NCI-H510A (cell line): ENCODE measurements around the gene IGHMBP2.

Experiments
- DNase-seq: peaks from one replicate; lab custom pipeline; 2025; lab: John Stamatoyannopoulos, UW

IGHMBP2 gene

DNA sequence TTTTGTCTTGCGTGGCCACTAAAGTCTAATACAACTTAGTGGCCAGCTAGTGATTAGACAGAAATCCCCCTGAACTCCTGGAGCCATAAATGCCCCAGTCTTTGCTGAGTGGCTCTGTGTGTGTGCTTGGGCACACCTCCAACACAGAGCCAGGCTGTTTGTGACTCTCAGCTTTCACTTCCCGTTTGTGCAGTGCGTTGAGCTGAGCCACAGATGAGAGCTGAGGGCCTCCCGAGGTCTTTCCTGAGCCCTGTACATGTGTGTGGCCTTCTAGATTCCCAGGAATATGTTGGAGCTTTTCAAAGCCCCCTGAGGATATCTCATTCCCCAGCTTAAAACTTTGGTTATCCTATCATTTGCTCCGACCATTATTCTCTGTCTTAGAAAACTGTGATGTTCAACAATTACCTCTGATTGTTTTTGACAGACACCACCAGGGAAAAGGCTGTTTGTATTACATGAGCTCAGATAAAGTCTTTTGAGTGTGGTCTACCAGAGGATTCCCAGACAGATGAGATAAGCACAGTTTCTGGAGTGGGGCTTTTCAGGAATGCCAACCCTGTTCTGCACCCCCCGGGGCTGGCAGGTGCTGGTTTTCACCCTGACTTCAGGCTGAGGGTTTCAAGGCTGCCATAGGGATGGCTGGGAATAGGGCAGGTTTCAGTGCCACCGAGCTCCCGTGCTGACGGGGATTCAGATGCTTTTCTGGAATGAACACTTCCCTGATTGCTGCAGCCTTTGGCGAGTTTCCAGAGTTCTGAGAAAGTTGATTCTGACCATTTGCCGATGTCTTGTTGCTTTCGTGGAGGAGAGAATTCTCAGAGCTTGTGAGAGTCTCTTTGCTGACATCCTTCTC lies 23.8 kb downstream of the IGHMBP2 start:
- DNase-seq = no peak

DNA sequence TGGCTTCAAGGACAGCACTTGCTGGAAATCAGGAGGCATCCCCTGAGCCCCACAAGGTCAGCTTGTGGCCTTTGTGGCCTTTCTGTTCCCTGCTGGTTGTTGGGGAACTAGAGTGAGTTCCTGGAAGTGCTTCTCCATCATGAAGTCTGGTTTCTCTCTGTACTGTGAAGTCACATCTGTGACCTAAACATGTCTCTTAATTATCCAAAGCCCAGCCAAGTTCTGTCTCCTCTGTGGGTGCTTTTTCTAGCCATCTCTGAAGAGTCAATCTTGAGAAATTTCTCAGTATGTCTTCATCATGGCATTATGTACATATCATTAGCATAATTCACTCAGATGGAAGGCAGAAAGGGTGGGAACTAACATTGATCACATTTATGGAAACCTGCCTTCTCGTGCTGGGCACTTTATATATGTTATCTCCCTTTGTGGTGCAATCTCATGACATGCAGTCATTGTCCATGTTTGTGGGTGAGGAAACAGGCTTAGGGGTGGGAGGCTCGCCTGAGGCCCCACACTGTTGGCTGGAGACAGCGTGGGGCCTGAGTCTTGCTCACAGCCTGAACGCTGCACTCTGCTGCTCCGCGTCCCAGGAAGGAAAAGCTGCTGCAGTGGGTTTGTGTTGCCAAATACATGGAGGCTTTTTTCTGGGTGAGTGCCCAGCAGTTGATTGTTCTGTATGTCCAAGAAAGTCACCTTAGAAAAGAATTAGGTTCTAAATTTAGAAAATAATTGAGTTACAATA lies 24.6 kb downstream of the IGHMBP2 start:
- DNase-seq = no peak

DNA sequence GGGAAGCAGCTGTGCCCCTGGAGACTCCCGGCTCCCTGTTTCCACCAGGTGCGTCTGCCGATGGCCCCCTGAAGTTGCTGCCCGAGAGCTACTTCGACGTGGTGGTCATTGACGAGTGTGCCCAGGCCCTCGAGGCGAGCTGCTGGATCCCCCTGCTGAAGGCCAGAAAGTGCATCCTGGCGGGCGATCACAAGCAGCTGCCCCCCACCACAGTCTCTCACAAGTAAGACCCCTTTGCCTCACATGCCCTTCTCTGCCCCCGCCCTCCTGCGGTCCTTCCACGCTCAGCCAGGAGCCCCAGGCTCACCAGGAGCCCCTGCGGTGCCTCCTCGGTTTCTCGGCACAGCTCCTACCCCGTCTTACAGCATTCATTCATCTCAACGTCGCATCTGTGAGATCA lies 25.4 kb downstream of the IGHMBP2 start:
- DNase-seq = no peak

DNA sequence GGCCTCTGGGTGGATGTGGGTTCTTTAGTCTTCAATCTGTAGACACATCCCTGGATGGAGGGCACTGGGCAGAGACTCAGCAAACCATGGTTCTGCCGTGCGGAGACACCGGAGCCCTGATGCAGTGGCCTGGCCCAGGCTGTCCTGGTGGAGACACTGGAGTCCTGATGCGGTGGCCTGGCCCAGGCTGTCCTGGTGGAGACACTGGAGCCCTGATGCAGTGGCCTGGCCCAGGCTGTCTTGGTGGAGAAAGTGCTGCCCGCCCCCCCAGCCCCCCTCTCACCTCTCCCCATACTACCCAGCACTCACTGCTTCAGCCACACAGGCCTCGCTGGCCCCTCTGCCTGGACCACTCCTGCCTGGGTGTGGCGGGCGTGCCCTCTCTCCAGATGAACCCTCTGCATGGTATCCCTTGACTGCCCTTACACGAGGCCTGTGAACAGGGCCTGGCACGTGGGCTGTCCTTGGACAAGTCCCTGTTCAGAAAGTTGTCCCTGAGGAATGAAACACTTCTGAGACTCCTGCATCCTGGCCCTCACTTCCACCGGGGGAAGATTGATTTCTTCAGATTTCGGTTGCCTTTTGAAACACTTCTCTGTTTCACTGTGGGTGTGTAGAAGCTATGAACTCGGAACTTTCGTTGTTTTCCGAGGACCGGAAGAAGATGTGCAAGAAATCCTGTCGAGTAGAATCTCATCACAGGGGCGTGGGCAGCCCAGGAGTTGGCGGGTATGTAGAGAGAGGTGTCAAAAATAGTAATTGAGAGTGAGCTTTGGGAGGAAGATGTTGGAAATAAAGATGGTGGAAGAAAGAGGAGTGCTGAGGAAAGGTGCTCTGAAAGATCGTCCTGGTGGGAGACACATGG lies 26.2 kb downstream of the IGHMBP2 start:
- no peak for DNase-seq

DNA sequence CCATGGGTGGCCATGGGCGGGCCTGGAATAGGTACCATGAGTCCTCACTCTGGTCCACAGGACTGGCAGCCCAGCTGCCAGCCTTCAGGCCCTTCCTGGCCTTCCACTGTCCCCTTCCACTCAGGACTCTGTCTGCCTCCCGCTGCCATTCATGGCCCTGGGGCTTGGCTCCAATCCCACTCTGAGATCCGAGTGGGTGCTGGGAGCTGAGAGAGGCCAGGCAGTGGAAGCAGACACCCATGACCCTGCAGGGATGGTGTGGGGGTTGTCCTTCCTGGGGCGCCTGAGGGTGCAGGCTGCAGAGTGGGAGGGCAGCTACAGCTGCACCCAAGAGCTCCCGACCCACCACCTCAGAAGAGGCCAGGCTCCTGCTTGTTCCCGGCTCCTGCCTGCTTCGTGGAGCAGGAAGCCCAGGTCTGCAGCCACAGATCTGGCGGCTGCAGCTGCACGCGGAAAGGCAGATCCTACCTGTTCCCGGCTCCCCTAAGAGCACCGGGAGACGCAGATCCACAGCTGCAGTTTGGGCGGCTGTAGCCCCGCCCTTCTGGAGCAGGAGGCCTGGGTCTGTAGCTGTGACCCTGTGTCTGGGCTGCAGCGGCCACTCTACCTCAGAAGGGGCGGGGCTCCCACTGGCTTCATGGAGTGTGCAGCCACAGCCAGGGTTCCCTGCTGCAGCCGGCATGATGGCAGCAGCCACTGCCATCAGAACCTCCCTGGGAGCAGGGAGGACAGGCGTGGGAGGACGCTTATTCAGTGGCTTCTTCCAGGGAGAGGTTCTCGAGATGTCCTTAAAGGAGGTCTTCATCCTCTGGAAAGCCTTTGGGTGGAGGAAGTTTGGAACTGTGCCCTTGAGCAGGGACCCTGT lies 27.5 kb downstream of the IGHMBP2 start:
- DNase-seq = no peak

DNA sequence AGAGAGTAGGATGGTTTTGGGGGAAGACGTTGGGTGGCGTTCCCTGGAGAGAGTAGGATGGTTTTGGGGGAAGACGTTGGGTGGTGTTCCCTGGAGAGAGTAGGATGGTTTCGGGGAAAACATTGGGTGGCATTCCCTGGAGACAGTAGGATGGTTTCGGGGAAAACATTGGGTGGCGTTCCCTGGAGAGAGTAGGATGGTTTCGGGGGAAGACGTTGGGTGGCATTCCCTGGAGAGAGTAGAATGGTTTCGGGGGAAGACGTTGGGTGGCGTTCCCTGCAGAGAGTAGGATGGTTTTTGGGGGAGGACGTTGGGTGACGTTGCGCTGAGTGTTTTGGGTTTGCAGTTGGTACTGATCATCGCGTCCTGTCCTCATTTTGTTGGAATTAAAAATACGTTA lies 28.2 kb downstream of the IGHMBP2 start:
- no peak for DNase-seq

DNA sequence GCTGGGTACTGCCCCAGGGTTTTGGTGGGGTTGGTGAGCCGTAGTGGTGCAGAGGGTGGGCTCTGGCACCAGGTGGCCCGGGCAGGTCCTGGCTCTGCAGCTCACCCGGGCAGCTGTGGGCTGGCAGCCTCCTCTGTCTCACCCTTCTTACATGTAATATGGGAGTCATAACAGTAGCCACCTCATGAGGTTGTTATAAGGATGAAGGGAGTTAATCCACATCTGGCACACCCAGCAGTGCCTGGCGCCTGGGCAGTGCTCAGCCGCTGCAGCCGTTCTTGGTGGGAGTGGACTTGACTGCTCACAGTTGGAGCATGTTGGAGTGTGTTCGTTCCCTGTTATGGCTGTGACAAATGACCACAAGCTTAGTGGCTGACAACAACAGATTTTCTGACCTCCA lies 28.7 kb downstream of the IGHMBP2 start:
- no peak for DNase-seq

DNA sequence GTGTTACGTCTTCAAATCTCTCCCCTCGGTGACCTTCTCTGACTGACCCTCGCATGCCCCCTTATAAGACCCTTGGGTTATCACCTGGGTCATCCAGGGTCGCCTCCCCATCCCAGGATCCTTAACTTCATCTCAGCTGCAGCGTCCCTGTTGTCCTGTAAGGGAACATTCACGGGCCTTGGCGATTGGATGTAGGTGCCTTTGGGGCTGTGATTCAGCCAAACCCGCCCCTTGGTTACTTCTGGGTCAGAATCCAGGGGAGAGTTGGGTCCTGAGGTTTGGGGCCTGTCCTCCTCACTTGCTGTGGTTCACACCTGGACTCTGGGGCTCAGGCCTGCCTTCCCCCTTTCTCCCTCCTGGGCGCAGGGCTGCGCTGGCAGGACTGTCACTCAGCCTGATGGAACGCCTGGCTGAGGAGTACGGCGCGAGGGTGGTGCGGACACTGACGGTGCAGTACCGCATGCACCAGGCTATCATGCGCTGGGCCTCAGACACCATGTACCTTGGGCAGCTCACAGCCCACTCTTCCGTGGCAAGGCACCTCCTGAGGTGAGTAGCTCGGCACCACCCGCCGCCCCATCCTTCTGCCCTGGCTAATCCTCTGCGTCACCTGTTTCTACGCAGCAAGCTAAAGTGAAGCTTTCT lies 29.4 kb downstream of the IGHMBP2 start:
- no peak for DNase-seq

DNA sequence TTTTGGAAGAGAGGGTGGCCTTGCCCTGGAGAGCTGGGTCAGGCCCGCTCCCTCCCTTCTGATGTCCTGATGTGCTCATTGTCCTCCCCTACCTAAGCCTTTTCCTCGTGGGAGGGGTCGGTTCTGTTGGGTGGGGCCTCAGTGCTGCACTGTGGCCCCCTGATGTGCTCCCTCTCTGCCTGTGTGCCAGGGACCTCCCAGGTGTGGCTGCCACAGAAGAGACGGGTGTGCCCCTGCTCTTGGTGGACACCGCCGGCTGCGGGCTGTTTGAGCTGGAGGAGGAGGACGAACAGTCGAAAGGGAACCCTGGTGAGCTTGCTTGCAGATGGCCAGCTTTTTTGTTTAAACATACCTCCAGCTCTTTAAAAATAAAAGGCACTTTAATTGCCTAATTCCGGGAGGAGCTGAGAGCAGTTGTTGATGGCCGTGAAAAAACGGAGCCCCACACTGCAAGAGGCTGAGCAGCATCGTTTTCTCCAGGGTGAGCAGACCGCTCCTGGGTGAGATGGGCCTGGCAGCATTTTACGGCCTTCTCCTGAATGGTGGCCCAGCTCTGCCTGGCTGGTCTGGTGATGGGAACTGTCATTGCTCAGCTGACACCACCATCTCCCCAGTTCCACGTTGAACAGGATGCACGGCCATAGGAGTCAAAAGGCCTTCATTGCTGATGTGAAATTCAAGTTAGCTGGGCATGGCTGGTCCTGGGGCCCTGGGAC lies 30.1 kb downstream of the IGHMBP2 start:
- DNase-seq = no peak

DNA sequence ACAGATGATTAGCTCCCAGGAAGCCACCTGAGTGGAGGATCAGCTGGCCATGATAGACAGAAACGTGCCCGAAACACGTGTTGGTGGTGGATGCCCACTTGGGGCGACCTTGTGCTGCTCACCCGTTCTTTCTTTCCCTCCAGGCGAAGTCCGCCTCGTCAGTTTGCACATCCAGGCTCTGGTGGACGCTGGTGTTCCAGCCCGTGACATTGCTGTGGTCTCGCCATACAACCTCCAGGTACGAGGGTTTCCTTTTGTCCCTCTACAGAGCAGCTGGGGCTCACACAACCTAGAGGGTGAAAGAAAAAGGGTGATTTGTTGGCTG lies 30.6 kb downstream of the IGHMBP2 start:
- DNase-seq = no peak

DNA sequence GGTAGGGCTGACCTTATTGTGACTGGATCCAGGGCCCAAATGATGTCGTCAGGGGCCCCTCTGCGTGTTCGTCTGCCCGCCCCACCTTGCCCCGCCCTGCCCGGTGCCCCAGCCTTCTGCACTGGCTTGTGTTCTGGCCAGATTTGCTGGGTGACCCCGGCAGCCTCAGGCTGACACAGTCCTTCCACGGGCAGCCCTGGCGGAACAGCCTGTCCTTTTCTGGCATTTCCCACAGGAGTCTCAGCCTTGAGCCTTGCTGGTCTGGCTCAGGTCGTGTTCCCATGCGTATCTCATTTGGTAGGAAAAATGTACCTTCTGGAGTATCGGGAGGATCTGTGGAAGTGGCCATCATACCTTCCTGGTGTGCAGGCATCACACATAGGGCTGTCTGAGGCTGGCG lies 31.0 kb downstream of the IGHMBP2 start:
- DNase-seq = no peak

DNA sequence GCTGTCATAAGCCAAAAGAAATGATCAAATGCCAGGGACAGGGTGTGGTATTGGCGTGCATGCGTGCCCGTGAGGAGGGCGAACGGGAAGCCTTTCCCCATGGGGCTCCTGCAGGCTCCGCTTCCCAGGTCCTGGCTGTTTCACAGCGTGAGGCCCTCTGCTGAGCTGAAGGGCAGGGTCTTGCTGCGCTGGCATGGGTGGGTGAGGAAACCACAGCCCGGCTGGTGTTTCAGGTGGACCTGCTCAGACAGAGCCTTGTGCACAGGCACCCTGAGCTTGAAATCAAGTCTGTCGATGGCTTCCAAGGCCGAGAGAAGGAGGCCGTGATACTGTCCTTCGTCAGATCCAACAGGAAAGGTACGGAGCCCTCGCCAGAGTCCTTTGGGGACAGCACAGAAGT lies 31.4 kb downstream of the IGHMBP2 start:
- DNase-seq = no peak

DNA sequence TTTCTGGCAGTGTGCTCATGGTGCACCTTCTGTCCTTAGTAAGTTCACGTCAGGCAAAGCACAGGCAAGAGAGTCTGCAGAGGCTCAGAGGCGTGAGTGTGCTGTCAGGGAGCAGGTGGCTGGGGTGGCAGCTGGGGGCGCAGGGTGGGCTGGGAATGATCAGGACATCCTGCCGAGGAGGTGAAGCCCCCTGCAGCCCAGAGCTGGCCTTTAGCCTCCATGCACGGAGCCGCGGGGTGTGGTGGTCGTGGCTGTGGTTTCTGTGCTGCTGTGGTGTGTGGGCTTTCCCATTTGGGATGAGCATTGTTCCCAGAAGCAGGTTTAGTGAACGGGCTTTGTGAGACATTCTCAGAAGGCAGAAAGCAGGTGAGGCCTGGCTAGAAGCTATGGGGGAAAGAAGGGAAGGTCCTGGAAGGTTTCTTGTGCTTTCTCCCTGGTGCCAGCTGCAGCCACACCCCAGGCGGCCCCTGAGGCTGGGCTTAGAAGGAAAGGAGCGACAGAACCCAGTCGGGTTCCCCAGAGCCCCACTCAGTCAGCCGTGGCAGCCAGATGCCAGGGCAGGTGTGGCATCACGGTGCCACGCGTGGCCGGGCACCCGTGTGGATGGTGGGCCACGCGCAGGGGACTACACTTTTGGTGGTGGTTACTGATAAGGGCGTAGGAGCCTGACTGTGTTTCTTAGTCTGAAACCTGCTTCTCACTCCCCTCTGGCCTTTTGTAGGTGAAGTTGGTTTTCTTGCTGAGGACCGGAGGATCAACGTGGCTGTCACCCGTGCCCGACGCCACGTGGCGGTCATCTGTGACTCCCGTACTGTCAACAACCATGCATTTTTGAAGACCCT lies 32.0 kb downstream of the IGHMBP2 start:
- DNase-seq = no peak

DNA sequence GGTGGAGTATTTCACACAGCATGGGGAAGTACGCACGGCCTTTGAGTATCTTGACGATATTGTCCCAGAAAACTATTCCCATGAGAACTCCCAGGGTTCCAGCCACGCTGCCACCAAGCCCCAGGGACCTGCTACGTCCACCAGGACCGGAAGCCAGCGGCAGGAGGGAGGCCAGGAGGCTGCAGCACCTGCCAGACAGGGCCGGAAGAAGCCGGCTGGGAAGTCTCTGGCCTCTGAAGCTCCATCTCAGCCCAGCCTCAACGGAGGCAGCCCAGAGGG lies 32.6 kb downstream of the IGHMBP2 start:
- no peak for DNase-seq

DNA sequence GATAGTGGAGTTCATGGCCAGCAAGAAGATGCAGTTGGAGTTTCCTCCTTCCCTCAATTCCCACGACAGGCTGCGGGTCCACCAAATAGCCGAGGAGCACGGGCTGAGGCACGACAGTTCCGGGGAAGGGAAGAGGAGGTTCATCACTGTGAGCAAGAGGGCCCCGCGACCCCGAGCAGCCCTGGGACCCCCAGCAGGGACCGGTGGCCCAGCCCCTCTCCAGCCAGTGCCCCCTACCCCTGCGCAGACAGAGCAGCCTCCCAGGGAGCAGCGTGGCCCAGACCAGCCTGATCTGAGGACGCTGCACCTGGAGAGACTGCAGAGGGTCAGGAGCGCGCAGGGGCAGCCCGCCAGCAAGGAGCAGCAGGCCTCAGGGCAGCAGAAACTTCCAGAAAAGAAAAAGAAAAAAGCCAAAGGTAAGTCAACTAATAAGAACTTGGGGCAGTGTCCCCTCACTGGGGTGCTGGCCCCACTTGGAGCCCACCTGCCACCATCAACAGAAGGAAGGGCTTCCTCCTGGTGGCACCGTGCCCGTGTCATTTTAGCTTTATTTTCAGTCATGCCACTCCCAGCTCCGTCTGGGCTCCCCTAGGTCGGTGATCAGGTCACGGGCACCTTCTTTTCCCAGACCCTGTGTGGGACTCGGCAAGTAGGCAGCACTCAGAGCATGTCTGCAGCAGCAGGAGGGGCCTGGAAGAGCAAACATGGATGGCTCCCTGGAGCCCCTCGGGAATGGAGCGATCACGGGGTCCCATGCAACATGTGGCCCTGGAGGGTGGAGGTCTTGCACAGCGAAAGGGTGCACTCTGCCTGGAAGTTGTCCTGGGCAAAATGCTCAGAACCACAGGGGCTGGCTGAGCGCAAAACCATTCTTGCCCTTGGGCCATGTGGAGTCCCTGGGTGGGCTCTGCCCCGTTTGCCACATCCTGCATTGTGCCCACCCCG lies 33.3 kb downstream of the IGHMBP2 start:
- no peak for DNase-seq

DNA sequence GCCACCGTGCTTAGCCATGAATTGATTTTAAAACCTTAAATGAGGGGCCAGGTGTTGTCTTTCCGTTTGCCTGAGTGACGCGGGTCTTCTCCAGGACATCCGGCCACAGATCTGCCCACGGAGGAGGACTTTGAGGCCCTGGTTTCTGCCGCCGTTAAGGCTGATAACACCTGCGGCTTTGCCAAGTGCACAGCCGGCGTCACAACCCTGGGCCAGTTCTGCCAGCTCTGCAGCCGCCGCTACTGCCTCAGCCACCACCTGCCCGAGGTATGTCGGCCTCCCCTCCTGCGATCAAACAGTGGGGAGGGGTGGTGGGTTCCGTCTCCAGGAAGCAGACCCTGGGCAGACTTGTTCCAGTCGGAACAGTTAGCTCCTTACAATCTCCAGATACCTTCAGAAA lies 34.4 kb downstream of the IGHMBP2 start:
- no peak for DNase-seq

DNA sequence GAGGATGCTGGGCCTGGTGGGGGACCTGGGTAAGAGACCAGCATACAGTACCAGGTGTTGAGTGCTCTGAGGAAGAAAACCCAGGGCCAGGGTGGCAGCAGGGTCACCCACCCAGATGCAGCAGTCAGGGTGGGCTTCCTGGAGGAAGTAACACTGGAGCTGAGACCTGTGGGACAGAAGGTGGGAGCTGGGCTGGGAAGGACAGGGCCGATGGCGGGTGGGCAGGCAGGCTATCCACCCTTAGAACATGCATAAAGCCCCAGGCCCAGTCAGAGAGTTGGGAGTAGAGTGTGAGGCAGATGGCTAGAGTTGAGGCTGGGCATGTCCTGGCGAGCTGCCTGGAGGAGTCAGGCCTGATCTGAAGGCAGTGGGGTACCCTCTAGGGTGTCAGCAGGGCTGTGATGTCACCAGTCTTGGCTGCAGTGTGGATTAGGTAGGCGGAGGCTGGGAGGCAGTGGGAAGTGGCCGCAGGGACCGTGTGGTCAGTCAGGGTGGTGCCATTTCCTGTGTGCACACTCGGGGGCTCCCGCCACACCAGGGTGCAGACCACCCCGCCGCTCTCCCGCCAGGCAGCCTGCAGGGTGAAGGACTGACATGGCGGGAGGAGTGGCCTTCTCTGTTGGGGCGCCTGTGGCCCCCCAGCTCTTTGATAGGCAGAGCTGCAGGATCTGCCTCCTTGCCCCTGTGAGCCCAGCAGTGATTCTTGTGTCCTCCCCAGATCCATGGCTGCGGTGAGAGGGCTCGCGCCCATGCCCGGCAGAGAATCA lies 35.3 kb downstream of the IGHMBP2 start:
- DNase-seq = no peak
